Skin of body (tissue), 2 donors: ENCODE measurements around the gene DNA2. TPM values are rescaled to one million over a fixed set of nuclear protein-coding genes. Genes with fewer than 3 reads are reported as not detected.
"Not testable (repeated sequence)": the region's sequence is repeated elsewhere in the genome, so short reads cannot be mapped to it uniquely, and the experiment has no call there.

Source experiments
- DNase-seq: peaks from one replicate; lab custom pipeline; 2025; lab: John Stamatoyannopoulos, UW
- total RNA-seq: library from RNA; depleted of rRNA; stranded (reverse); fragments of >200 nt; gene quantifications from one replicate; pipeline ENCODE4 v1.2.3, GENCODE V29; 2014

The DNA2 gene
- total RNA-seq = 8.9 TPM

DNA sequence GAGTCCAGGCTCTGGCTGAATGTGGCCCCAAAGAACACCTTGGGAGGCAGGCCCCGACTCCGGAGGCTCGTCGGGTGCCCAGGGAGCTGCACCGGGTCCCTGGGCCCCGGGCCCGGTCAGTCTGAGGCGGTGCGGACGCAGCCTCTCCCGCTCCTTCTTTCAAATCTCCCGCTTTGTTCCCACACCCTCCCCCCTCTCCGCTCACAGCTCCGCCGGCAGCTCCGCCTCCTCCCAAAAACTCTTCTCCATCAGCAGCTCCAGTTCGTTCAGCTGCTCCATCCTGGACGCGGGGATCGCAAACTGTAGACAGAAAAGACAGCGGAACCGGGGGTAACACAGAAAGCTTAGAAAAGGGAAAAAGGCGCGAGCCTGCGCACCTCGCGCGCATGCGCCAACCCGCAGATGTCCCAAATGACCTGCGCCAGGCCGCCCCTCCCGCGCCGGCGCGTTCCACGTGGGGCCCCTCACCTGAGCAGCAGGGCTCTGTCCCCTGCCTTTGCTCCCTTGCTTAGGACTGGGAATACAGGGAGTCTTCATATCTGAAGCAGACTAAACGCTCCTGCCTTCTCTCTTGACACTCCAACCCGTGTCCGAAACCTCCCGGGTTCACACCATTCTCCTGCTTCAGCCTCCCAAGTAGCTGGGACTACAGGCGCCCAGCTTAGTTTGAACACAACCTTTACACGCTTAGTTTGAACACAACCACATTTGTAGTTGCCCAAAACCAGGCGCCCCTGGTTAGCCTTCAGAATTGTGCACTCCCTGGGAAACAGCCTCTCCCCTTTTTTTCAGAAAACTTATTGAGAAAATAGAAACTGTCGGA is at the start of gene DNA2:
Gene DNA2, minus strand, starts transcription at position 388 of the 823 bp plus-strand sequence. Its CDS starts 109 bp downstream, at position 279.
- peak; percentile 43 for DNase-seq

DNA sequence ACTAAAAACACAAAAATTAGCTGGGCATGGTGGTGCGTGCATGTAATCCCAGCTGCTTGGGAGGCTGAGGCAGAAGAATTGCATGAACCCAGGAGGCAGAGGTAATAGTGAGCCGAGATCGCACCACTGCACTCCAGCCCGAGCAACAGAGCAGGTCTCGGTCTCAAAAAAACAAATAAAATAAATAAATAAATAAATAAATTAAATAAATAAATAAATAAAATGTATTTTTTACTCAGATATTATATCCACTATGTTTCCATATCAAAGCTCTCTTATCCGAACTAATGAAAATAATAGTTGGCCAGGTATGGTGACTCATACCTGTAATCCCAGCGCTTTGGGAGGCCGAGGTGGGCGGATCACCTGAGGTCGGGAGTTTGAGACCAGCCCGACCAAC is 46.8 kb upstream of the DNA2 start:
- DNase-seq = not testable (repeated sequence)

DNA sequence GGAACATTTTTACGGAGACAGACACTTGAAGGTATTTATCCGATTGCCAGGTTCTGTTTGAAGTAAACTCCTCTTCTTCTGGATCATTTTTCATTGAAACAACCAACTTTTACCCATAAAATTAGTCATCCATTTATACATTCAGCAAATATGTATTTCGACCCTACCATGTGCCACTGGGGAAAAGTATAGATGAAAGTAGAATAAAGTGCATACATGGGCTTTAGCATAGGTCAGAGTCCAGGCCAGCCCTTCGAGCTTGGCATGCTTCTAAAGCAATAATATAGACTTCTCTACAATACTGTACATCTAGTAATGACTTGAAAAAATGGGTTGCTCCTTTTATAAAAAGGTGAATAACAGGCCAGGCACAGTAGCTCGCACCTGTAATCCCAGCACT is 45.4 kb upstream of the DNA2 start:
- no peak for DNase-seq

- no peak for DNase-seq
These were observed 45.0 kb upstream of the DNA2 start for GRCh38 chr10:68516766-68517165.

- not testable (repeated sequence) for DNase-seq
These were observed 44.4 kb upstream of the DNA2 start for GRCh38 chr10:68516216-68516615.

DNA sequence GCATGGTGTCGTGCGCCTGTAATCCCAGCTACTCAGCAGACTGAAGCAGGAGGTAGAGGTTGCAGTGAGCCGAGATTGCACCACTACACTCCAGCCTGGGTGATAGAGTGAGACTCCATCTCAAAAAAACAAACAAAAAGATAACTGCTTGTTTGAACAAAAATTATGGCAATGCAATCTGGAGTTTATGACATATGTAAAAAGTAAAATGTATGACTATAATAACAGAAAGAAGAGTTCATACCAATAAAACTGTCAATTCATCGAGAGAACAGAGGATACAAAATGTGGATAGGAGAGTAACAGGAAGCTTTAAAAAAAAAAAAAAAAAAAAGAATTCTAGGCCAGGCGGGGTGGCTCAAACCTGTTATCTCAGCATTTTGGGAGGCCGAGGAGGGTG is 36.3 kb upstream of the DNA2 start:
- DNase-seq = no peak

- DNase-seq = no peak
These were observed 34.6 kb upstream of the DNA2 start for GRCh38 chr10:68506411-68506810.

DNA sequence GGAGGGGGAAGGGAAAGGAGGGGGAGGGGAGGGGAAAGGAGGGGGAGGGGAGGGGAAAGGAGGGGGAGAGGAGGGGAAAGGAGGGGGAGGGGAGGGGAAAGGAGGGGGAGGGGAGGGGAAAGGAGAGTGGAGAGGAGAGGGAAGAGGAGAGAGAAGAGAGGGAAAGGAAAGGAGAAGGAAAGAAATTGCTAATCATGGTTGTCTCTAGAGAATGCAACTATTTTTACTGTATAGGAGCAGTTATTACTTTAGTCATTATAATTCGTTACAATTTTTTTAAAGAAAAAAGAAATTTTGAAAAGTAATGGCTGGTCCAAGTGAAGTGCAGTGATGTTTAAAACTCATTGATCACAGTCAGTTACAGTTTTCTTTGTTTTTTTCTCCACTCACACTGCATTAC is 31.1 kb upstream of the DNA2 start:
- DNase-seq = no peak

DNA sequence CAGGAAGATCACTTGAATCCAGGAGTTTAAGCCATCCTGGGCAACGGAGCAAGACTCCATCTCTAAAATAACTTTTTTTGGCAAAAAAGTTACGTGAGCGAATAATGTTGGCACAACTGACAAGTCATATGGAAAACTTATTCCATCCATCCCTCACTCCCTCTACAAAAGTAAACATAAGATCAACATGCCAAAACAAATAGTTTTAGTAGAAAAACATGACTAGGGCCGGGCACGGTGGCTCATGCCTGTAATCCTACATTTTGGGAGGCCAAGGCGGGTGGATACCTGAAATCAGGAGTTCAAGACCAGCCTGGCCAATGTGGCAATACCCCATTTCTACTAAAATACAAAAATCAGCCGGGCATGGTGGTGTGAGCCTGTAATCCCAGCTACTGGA is 29.9 kb upstream of the DNA2 start:
- no peak for DNase-seq

- no peak for DNase-seq
These were observed 27.8 kb upstream of the DNA2 start for GRCh38 chr10:68499544-68499943.

DNA sequence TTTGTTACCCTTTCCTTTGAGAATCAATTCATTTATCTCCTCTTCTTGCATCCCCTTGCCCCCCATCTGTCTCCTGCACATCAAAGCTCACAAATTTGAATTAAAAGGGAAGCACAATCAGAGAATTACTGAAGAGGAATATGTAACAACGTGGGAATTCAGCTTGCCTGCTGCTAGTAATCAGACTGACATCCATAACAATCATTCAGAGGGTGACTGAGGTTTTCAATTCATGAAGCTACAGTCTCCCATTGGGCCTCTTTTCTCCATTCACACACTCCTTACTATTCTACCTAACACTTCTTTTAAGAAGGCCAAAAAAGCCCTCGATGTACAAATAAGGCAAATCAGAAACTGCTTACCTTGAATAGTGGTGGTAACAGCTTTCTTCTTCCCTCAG is 24.3 kb upstream of the DNA2 start:
- DNase-seq = no peak

GRCh38 chr10:68492118-68492517 is 20.3 kb upstream of the DNA2 start:
- DNase-seq = no peak

DNA sequence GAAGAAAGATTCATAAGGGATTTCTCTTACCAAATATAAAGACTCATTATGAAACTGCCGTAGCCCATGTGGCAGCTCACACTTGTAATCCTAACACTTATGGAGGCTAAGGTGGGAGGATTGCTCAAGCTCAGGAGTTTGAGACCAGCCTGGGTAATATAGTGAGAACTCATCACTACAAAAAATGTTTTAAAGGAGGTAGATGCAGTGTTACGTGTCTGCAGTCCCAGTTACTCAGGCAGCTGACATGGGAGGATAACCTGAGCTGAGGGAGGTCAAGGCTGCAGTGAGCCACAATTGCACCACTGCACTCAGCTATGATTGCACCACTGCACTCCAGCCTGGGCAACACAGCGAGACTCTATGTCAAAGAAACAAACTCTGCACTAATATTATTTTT is 18.1 kb upstream of the DNA2 start:
- DNase-seq = no peak

- no peak for DNase-seq
These were observed 2.2 kb upstream of the DNA2 start for GRCh38 chr10:68474021-68474420.

DNA sequence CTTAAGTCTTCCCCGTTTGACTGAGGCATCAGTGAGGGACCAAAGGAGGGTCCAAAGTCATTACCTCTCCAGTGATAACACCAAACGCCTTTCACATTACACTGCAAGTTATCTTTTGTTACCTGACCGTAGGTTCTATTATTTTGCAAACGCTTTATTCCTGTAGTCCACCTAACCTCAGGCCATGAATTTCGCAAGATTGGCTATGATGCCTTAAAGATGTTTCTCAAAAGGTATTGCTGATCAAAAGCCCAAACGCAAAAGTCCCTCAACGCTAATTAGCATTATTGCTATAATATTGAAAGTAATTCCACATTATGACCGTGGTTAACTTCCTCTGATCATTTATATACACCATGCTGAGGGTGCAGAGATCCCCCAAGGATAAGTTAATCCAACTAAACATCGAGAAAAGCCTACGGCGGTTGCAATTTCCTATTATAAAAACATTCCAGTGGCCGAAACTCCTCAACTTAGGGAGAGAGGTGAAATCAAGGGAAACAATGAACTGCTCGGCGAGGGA is 649 bp downstream of the DNA2 start:
- DNase-seq = no peak

- no peak for DNase-seq
These were observed 1.5 kb downstream of the DNA2 start for GRCh38 chr10:68470300-68470699.

DNA sequence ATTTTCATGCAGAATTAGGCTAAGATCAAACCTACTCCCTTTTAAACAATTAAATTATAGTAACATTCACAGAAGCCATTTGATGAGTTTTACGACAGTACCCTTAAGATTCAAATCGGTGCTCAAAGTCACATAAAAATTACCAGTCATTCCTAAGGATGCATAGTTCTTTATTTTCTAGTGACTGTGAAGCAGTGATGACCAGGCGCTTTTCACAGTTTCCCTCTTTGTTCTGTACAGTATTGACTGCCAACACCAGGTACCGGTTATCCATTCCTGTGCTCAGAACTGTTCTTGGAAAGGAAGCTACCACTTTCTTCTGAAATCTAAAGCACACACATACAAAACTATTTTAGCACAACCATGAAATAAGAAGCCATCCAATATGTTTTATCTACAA is 1.9 kb downstream of the DNA2 start:
- DNase-seq = no peak

DNA sequence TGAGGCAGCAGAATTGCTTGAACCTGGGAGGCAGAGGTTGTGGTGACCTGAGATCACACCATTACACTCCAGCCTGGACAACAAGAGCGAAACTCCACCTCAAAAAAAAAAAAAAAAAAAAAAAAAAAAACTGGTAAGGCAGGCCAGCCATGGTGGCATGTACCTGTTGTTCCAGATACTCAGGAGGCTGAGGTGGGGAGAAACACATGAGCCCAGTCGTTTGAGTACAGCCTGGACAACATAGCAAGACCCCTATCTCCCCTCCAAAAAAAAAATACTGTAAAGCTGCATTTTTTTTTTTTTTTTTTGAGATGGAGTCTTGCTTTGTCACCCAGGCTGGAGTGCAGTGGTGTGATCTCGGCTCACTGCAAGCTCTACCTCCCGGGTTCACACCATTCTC is 7.0 kb downstream of the DNA2 start:
- DNase-seq = not testable (repeated sequence)

DNA sequence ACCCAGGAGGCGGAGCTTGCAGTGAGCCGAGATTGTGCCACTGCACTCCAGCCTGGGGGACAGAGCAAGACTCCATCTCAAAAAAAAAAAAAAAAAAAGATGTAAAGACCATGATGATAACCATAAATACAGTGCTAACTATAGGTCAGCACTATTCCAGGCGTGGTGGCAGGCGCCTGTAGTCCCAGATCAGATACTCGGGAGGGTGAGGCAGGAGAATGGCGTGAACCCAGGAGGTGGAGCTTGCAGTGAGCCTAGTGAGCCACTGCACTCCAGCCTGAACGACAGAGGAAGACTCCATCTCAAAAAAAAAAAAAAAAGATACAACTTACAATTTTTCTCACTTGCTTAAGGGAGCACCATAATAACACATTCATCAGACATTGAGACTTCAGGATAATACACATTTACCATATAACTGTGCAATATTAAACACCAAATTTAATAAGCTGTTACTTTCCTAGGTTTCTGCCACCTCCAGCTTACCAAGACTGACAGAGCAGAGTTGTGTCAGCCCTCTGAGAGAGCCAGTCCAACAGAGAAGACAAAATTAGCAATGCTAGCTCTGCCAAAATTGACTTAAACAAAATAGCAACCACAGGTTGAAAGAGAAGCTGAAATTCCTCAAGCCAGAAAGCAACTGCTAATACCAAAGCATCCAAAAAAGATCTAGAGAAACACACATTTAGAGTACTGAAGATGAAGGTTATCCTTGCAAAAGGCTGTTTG is 8.2 kb downstream of the DNA2 start:
- no peak for DNase-seq

DNA sequence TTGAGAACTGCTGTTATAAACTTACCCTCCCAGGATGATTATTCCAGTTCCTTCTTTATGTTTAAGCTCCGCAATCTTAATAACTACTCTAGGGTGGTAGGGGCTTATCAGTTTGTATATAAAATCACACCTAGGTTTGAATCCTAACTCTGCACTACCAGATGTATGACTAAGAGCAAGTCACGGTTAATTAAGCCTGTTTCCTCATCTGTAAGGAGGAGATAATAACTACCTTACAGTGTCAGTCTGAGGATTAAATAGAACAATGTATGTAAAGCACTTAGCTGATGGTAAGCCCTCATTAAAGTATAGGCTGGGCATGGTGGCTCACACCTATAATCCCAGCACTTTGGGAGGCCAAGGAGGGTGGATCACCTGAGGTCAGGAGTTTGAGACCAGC is 9.2 kb downstream of the DNA2 start:
- no peak for DNase-seq

DNA sequence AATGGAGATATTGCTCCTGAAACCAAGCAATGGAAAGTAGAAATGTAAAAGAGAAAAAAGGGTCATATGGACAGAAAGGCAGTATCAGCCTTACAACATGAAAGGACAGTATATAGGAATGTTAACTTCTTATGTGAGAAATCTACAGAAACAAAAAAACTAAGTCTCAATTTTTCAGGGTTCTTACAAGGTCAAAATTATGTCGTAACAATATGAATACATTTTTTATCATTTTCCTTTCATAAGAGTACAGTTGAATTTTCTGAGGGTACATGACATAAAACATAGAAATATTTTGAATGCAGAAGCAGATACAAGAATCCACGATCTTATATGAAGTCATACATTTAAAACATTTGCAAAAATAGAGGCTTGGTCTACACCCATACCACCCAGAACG is 10.7 kb downstream of the DNA2 start:
- DNase-seq = no peak

DNA sequence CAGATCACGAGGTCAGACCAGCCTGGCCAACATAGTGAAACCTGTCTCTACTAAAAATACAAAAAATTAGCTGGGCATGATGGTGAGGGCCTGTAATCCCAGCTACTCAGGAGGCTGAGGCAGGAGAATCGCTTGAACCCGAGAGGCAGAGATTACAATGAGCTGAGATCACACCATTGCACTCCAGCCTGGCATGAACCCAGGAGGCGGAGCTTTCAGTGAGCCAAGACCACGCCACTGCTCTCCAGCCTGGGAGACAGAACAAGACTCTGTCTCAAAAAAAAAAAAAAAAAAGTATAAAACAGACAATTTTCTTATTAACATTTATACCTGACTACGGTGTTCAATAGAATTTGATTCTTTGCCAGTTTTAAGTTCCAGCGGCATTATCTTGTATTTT is 22.1 kb downstream of the DNA2 start:
- DNase-seq = not testable (repeated sequence)

DNA sequence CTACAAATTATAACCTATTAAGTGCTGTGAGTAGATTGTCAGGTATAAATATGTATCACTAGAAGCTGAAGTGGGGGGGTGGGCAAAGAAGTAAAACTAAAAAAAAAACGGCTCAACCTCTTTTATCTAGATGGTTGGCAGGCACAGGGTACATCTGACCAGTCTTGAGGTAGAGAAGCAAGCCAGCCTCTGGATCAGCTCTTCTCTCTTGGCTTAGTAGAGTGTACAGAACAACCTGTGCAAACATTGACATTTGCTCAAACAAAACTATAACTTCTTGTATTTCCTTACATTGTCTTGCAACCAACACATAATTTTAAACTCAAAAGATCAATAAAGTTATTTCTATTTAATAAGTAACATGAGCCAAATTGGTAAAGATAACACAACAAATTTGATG is 25.6 kb downstream of the DNA2 start:
- no peak for DNase-seq
